Right renal pelvis (tissue), 4 donors: Measurements from ENCODE around the gene CCDC167. TPM values are rescaled to one million over a fixed set of nuclear protein-coding genes. Genes with fewer than 3 reads are reported as not detected.

ENCODE experiments used
- DNase-seq, 4 donors: peaks; one replicate each; pipeline ENCODE4 v3.0.0-alpha.2; 2013; ENCODE audit warnings: low read depth in 4 of 4, low spot score in 3 of 4, missing footprints in 1 of 4
- polyA plus RNA-seq, 4 donors: library from polyadenylated mRNA; unstranded; fragments of 120-200 nt; gene quantifications; one replicate each; pipeline ENCODE4 v1.2.1, GENCODE V29; 2013; ENCODE audit not compliant: insufficient read length in 4 of 4

Gene CCDC167
- 10 to 100 TPM; 23.5 to 31.6 (median 26.0) TPM for polyA plus RNA-seq

GRCh38 chr6:37499433-37500293 lies at the start of gene CCDC167:
Gene CCDC167 (minus strand): TSS chr6:37499893. CDS start chr6:37499863, 30 bp downstream.
- DNase-seq: peak; percentile 90 to 96 (median 92)

DNA sequence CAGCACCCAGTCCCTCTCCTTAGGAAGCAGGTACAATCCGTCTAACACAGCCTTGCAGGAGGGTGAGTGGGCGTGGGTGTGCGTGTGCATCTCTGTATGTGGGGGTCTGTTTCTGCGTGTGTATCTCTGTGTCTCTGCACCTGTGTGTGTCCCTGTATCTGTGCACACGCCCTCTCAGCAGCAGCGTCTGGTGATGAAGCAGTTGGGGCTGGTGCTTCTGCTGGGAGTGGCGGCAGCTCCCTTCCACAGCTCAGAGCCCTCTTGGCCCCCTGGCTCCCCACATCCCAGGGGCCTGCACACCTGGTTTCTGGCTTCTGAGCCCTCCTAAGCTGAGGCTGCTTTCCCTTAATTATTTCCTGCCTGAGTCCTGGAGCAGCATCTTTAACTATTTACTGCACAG lies 49.5 kb upstream of the CCDC167 start:
- DNase-seq: no peak

- DNase-seq: no peak
These were observed 48.5 kb upstream of the CCDC167 start for GRCh38 chr6:37548067-37548674.

GRCh38 chr6:37547564-37548061 lies 47.9 kb upstream of the CCDC167 start:
- no peak for DNase-seq

GRCh38 chr6:37546141-37546871 lies 46.6 kb upstream of the CCDC167 start:
- DNase-seq: no peak

- DNase-seq: no peak
These were observed 44.8 kb upstream of the CCDC167 start for GRCh38 chr6:37544530-37544929.

DNA sequence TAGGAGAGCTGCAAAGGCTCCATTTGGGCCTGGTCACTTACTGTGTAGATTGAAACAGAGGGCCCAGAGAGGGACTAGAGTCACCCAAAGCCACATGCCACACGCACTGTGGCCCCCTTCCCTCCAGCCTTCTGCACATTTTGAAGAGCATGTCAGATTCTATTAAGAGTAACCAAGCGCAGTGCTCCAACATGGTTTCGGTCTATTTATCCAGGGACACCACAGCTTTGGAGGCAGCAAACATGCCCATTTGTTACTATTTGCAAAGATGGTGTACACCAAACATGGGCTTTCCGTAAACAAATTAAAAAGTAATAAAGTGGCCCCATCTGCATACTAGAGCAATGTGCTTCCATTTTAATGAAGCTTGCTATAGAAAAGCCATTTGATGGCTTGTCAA lies 43.7 kb upstream of the CCDC167 start:
- no peak for DNase-seq

GRCh38 chr6:37541346-37541745 lies 41.7 kb upstream of the CCDC167 start:
- DNase-seq: no peak

- no peak for DNase-seq
These were observed 40.7 kb upstream of the CCDC167 start for GRCh38 chr6:37540390-37540789.

DNA sequence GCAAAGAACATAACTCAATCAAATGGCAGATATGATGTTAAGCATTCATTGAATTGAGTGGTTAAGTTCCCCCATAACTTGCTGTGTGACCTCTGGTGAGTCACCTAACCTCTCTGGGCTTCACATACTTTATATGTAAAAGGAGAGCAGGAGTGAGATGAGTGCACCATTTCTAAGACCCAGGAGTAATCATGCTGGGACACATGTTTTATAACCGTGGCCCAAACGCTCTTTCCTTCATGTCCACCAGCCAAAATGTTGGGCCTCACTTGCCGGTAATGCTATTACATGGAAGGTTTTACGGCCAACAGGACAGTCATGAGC lies 40.3 kb upstream of the CCDC167 start:
- no peak for DNase-seq

GRCh38 chr6:37539171-37540028 lies 39.7 kb upstream of the CCDC167 start:
- no peak for DNase-seq

DNA sequence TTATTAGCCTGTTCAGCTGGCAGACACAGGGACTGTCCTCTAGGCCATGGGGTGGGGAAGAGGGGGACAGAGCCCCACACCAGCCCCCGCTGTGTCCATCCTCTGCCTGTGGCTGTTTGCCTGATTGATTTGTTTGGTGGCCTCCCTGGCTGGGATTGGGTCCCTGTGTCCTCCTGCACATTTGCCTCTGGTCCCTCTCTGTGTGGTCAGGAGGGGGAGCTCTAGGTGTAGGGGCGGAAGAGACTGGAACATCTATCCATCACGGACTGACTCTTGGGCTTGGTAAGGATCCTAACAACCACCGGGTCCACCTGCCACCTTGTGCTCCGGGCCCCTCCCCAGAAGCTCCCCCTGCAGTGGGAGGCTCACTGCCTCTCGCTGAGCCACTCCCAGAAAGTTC lies 38.4 kb upstream of the CCDC167 start:
- no peak for DNase-seq

- no peak for DNase-seq
These were observed 37.9 kb upstream of the CCDC167 start for GRCh38 chr6:37537548-37537947.

GRCh38 chr6:37536491-37537190 lies 36.9 kb upstream of the CCDC167 start:
- no peak for DNase-seq

DNA sequence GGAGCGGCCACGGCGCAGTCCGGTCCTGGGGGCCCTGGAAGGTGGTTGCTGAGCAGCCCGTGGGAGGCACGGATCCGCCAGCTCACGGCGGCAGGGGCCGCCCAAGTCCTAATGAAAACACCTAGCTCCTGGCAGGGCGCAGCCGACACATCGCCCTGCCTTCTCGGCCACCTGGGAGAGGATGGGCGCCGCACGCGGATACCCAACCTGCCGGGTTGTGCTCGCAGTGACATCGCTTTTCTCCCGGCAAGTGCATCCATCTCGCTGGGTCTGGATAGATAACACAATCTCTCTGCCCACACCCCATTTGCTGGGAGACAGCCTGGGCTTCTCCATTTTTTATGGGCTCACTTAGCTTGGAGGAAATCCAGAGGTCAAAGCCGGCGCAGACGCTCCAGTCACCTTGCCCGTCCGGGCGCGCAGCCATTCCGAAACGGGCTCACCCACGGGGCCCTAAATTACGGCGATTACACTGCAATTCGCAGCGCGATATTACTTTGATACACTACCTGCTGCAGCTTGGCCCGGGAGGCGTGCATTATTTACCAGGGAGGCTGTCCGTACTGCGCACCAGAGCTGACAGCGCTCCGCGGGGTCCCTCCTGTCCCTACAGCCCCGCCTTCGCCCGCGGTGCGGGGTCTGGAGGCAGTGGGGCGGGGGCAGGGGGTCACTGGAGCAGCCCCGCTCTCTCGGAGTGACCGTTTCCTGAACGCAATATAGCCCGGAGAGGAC lies 36.2 kb upstream of the CCDC167 start:
- DNase-seq: no peak

DNA sequence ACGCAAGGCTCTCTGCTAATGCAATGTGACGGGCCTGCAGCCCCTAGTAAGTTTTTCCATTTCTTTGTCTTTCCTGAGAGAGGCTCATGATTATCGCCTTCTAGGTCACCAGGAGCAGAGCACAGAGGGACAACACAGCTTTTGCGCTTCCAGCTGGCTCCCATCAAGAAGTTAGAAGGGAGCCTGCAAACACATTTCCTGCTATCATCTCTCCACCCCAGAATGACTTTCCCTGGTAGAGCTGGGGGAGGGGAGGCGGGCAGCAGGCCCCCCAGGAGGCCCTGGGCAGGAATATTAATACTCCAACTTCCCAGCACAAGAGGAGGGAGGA lies 35.7 kb upstream of the CCDC167 start:
- no peak for DNase-seq

DNA sequence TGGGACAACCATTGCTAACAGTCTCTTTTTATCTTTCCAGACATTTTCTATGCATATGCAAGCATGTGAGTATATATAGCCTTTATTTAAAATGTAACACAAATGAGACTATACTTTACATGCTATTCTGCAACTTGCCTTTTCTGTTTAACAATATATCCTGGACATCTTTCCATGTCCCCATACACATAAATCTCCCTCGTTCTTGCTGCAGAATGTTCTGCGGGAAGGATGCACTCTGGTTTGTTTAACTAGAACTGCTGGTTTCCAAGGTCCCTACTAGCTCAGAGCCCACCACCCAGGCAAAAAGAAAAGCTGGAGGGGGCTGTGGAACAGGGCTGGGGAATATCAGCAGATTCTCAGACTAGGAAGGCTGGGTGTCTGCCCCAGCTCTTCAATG lies 35.2 kb upstream of the CCDC167 start:
- DNase-seq: no peak

- DNase-seq: no peak
These were observed 32.4 kb upstream of the CCDC167 start for GRCh38 chr6:37532122-37532521.

DNA sequence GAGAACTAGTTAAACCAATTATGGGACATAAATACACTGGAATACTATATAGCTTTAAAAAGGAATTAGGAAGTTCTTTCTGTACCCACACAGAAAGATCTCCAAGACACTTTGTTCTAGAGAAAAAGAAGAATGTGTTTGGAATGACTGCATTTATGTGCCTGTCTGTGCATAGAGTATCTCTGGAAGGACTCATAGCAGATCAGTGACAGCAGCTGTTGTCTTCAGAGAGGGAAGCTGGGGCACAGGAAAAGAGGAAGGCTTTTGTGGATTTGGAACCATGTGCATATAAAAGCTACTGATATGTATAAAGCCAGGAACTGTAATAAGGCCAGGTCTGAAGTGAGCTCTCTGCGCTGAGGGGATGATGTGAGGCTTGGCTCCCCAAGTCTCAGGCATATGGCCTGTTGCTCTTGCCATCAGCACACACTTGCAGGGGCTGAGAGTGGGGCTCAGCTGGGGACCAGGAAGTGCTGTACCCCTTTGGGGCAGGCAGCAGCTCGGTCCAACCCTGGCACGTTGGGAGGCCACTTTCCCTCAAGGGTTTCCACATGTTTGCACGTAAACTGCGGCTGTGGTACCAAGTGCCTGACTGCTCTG lies 31.8 kb upstream of the CCDC167 start:
- no peak for DNase-seq
